ENCODE measurements around the gene DPP7.

DNA sequence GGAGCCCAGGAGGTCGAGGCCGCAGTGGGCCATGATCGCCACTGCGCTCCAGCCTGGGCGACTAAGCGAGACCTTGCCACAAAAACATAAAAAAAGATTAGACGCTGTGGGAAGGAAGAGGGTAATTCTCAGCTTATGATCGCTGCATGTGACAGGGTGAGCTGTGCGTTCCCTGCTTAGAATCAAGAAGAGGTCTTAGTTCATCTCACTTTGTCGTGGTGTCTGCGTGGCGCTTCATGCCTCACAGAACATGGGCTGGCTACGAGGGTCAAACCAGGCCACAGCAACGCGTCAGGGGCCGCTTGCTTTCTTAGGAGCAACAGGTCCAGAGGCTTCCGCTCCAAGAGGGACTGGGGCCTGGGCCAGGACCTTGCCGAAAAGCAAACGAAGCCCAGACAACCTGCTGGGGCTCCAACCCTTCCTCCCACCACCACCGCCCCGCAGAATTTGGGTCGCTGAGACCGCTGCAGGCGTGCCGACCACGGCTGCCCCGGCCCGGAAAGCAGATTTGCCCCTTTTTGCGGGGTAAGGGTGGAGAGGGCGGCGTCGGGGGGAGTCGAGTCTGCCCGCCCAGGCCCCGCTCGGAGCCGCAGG is 14.4 kb upstream of the DPP7 start:
- TF ChIP-seq POLR2A (IDR thresholded peaks at IDR 0.05) (no peak), POLR2AphosphoS5 (IDR thresholded peaks at IDR 0.05) (no peak)
- TF ChIP-seq, protein P1, sequence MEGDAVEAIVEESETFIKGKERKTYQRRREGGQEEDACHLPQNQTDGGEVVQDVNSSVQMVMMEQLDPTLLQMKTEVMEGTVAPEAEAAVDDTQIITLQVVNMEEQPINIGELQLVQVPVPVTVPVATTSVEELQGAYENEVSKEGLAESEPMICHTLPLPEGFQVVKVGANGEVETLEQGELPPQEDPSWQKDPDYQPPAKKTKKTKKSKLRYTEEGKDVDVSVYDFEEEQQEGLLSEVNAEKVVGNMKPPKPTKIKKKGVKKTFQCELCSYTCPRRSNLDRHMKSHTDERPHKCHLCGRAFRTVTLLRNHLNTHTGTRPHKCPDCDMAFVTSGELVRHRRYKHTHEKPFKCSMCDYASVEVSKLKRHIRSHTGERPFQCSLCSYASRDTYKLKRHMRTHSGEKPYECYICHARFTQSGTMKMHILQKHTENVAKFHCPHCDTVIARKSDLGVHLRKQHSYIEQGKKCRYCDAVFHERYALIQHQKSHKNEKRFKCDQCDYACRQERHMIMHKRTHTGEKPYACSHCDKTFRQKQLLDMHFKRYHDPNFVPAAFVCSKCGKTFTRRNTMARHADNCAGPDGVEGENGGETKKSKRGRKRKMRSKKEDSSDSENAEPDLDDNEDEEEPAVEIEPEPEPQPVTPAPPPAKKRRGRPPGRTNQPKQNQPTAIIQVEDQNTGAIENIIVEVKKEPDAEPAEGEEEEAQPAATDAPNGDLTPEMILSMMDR (IDR thresholded peaks at IDR 0.05), result no peak
